Activated CD4-positive, alpha-beta T cell treated with anti-CD3 and anti-CD28 coated beads, Interleukin-2, amount 10 ng/mL, durations not matched to agents 7 days and 5 days (primary cell): ENCODE data around the gene IFNA7. TPM values are rescaled to one million over a fixed set of nuclear protein-coding genes. Genes with fewer than 3 reads are reported as not detected.
"Not testable (repeated sequence)": the region's sequence is repeated elsewhere in the genome, so short reads cannot be mapped to it uniquely, and the experiment has no call there.

Experiments used
- CTCF ChIA-PET: fragments of 350-600 bp; sonication (Branson Sonifier 250); formaldehyde crosslinking; loops from one replicate; lab custom pipeline; 2021; ENCODE audit warnings: antibody characterized with exemption; lab: Charles Lee
- POLR2A ChIA-PET: fragments of 350-600 bp; sonication (Branson Sonifier 250); formaldehyde crosslinking; loops from one replicate; lab custom pipeline; 2021; ENCODE audit warnings: antibody characterized with exemption; lab: Charles Lee
- DNase-seq: peaks from one replicate; pipeline ENCODE4 v3.0.0-alpha.2; 2020
- H3K27ac Mint-ChIP-seq: one replicate; pipeline ENCODE4 v1.8.0; 2021; ENCODE audit warnings: mild to moderate bottlenecking, moderate library complexity, mixed read lengths
- H3K27me3 Mint-ChIP-seq: one replicate; pipeline ENCODE4 v1.8.0; 2021; ENCODE audit warnings: mixed read lengths
- H3K36me3 Mint-ChIP-seq: one replicate; pipeline ENCODE4 v1.8.0; 2021; ENCODE audit warnings: low read depth, mixed read lengths
- H3K4me1 Mint-ChIP-seq: one replicate; pipeline ENCODE4 v1.8.0; 2021; ENCODE audit warnings: mixed read lengths
- H3K4me3 Mint-ChIP-seq: one replicate; pipeline ENCODE4 v1.8.0; 2021; ENCODE audit warnings: mild to moderate bottlenecking, moderate library complexity, mixed read lengths
- H3K9me3 Mint-ChIP-seq: one replicate; pipeline ENCODE4 v1.8.0; 2021; ENCODE audit warnings: mixed read lengths
- total RNA-seq, 2 experiments: library from RNA; stranded (reverse); gene quantifications; one replicate each; pipeline ENCODE4 v1.2.3, GENCODE V29; 2021

Gene IFNA7
- not detected for total RNA-seq

GRCh38 chr9:21202105-21202504 lies at the start of gene IFNA7:
IFNA7 (minus strand) TSS chr9:21202205; CDS start chr9:21202165, 40 bp downstream.
- H3K4me1 Mint-ChIP-seq, DNase-seq, POLR2A ChIA-PET, H3K27ac Mint-ChIP-seq, H3K4me3 Mint-ChIP-seq, H3K9me3 Mint-ChIP-seq, H3K36me3 Mint-ChIP-seq, CTCF ChIA-PET: not testable (repeated sequence)
- H3K27me3 Mint-ChIP-seq, result peaks cover 38% of the 10 kb centered on the region

- ChIA-PET POLR2A (no interaction called here), CTCF (interaction anchor here (1.1 kb wide), 1 partner anchor 16 kb away, joined by 3 read pairs; no protein-coding TSS in a partner anchor)
- Mint-ChIP-seq H3K27me3 (peaks cover 30% of the 10 kb centered on the region), H3K27ac (no peak overlapping the region), H3K9me3 (no peaks in the 10 kb centered on the region), H3K4me3 (no peak overlapping the region), H3K36me3 (no peaks in the 10 kb centered on the region), H3K4me1 (peaks cover 5% of the 10 kb centered on the region)
- DNase-seq, result no peak
These were observed 49.6 kb upstream of the IFNA7 start for GRCh38 chr9:21251638-21252037.

GRCh38 chr9:21251190-21251589 lies 49.2 kb upstream of the IFNA7 start:
- ChIA-PET POLR2A (no interaction called here), CTCF (interaction anchor here (1.1 kb wide), 1 partner anchor 15 kb away, joined by 3 read pairs; no protein-coding TSS in a partner anchor)
- H3K4me1 Mint-ChIP-seq, result peaks cover 5% of the 10 kb centered on the region
- H3K27me3 Mint-ChIP-seq, result peaks cover 26% of the 10 kb centered on the region
- no peaks in the 10 kb centered on the region for H3K36me3 Mint-ChIP-seq
- DNase-seq, result no peak
- H3K4me3 Mint-ChIP-seq, result no peak overlapping the region
- H3K27ac Mint-ChIP-seq, result no peak overlapping the region
- H3K9me3 Mint-ChIP-seq, result no peaks in the 10 kb centered on the region

- no peak for DNase-seq
- Mint-ChIP-seq H3K9me3 (no peaks in the 10 kb centered on the region), H3K4me3 (no peak overlapping the region), H3K4me1 (peaks cover 5% of the 10 kb centered on the region), H3K36me3 (no peaks in the 10 kb centered on the region), H3K27me3 (peaks cover 31% of the 10 kb centered on the region), H3K27ac (no peak overlapping the region)
- ChIA-PET CTCF (no interaction called here), POLR2A (no interaction called here)
These were observed 42.8 kb upstream of the IFNA7 start for GRCh38 chr9:21244836-21245235.

GRCh38 chr9:21239911-21240310 lies 37.9 kb upstream of the IFNA7 start, which contains the start of gene IFNA14:
IFNA14 (minus strand) TSS chr9:21240005; CDS start chr9:21239935, 70 bp downstream.
- H3K4me1 Mint-ChIP-seq, result peaks cover 13% of the 10 kb centered on the region
- no peak for DNase-seq
- no peak within 1 kb of the TSS for H3K27ac Mint-ChIP-seq
- POLR2A ChIA-PET, result no interaction called here
- CTCF ChIA-PET, result no interaction called here
- no peak within 1 kb of the TSS for H3K4me3 Mint-ChIP-seq
- H3K27me3 Mint-ChIP-seq, result peaks cover 42% of the 10 kb centered on the region
- no peaks in the 10 kb centered on the region for H3K9me3 Mint-ChIP-seq
- H3K36me3 Mint-ChIP-seq, result no peaks in the 10 kb centered on the region

- CTCF ChIA-PET, result interaction anchor here (0.7 kb wide), 2 partner anchors 15 to 198 kb away, joined by 3 read pairs; no protein-coding TSS in a partner anchor
- H3K4me3 Mint-ChIP-seq, result not testable (repeated sequence)
These were observed 34.3 kb upstream of the IFNA7 start for GRCh38 chr9:21236360-21236714.

GRCh38 chr9:21235468-21236359 lies 33.7 kb upstream of the IFNA7 start:
- not testable (repeated sequence) for H3K4me3 Mint-ChIP-seq, H3K9me3 Mint-ChIP-seq, H3K27ac Mint-ChIP-seq, H3K4me1 Mint-ChIP-seq, H3K36me3 Mint-ChIP-seq
- ChIA-PET POLR2A (interaction anchor here (0.6 kb wide), 1 partner anchor 15 kb away, joined by 4 read pairs; no protein-coding TSS in a partner anchor), CTCF (interaction anchor here (0.7 kb wide), 2 partner anchors 16 to 199 kb away, joined by 3 read pairs; no protein-coding TSS in a partner anchor)
- peak; percentile 47 for DNase-seq
- H3K27me3 Mint-ChIP-seq, result peaks cover 19% of the 10 kb centered on the region

More at GRCh38 chr9:21236360-21236714, 34.3 kb upstream of the IFNA7 start:
- not testable (repeated sequence) for H3K9me3 Mint-ChIP-seq, H3K27ac Mint-ChIP-seq, DNase-seq, H3K36me3 Mint-ChIP-seq, H3K4me1 Mint-ChIP-seq
- H3K27me3 Mint-ChIP-seq, result peaks cover 22% of the 10 kb centered on the region
- POLR2A ChIA-PET, result interaction anchor here (0.6 kb wide), 1 partner anchor 14 kb away, joined by 4 read pairs; no protein-coding TSS in a partner anchor

- H3K27me3 Mint-ChIP-seq, result peaks cover 17% of the 10 kb centered on the region
- ChIA-PET CTCF (no interaction called here), POLR2A (no interaction called here)
- H3K27ac Mint-ChIP-seq, result no peak overlapping the region
- no peak for DNase-seq
- H3K9me3 Mint-ChIP-seq, result no peaks in the 10 kb centered on the region
- peaks cover 9% of the 10 kb centered on the region for H3K4me1 Mint-ChIP-seq
- no peak overlapping the region for H3K4me3 Mint-ChIP-seq
- no peaks in the 10 kb centered on the region for H3K36me3 Mint-ChIP-seq
These were observed 32.2 kb upstream of the IFNA7 start for GRCh38 chr9:21234153-21234687.

- no peak for DNase-seq
- Mint-ChIP-seq H3K36me3 (no peaks in the 10 kb centered on the region), H3K4me1 (peaks cover 9% of the 10 kb centered on the region), H3K27me3 (peaks cover 13% of the 10 kb centered on the region), H3K27ac (no peak overlapping the region), H3K9me3 (no peaks in the 10 kb centered on the region), H3K4me3 (no peak overlapping the region)
- ChIA-PET POLR2A (no interaction called here), CTCF (no interaction called here)
These were observed 31.3 kb upstream of the IFNA7 start for GRCh38 chr9:21233258-21233657.

- H3K36me3 Mint-ChIP-seq, result no peaks in the 10 kb centered on the region
- H3K27ac Mint-ChIP-seq, result no peak within 1 kb of the TSS
- H3K4me3 Mint-ChIP-seq, result no peak within 1 kb of the TSS
- peaks cover 9% of the 10 kb centered on the region for H3K27me3 Mint-ChIP-seq
- no peak for DNase-seq
- ChIA-PET CTCF (no interaction called here), POLR2A (no interaction called here)
- H3K4me1 Mint-ChIP-seq, result no peaks in the 10 kb centered on the region
- H3K9me3 Mint-ChIP-seq, result no peaks in the 10 kb centered on the region
These were observed 26.1 kb upstream of the IFNA7 start, which contains the start of gene IFNA17 for GRCh38 chr9:21228122-21228521. IFNA17 (minus strand) TSS chr9:21228222; CDS start chr9:21228173, 49 bp downstream.

- DNase-seq, H3K27ac Mint-ChIP-seq, CTCF ChIA-PET, POLR2A ChIA-PET, H3K4me3 Mint-ChIP-seq, H3K36me3 Mint-ChIP-seq, H3K9me3 Mint-ChIP-seq, H3K4me1 Mint-ChIP-seq: not testable (repeated sequence)
- peaks cover 40% of the 10 kb centered on the region for H3K27me3 Mint-ChIP-seq
These were observed 15.2 kb upstream of the IFNA7 start, which contains the start of gene IFNA16 for GRCh38 chr9:21217211-21217610. IFNA16 (minus strand) TSS chr9:21217311; CDS start chr9:21217305, 6 bp downstream.

GRCh38 chr9:21213411-21214326 lies 11.7 kb upstream of the IFNA7 start:
- H3K4me1 Mint-ChIP-seq, H3K27ac Mint-ChIP-seq, DNase-seq, H3K36me3 Mint-ChIP-seq, POLR2A ChIA-PET, H3K9me3 Mint-ChIP-seq, H3K4me3 Mint-ChIP-seq: not testable (repeated sequence)
- CTCF ChIA-PET, result interaction anchor here (1.1 kb wide), 1 partner anchor 182 kb away, joined by 3 read pairs; no protein-coding TSS in a partner anchor
- H3K27me3 Mint-ChIP-seq, result peaks cover 12% of the 10 kb centered on the region
